C4-2B (cell line): ENCODE data around the gene HK1.

Experiments
- ZFX ChIP-seq: fragments of 450-650 bp; IDR thresholded peaks from 2 replicates; pipeline ENCODE4 v1.6.1; 2017
- TF ChIP-seq, protein P1 (sequence below): fragments of 450-650 bp; conservative IDR thresholded peaks from 2 replicates; pipeline ENCODE4 v1.5.1; 2017; ENCODE audit warnings: mild to moderate bottlenecking

GRCh38 chr10:69290993-69291392, 12.7 kb downstream of the HK1 start:
- TF ChIP-seq, protein P1, sequence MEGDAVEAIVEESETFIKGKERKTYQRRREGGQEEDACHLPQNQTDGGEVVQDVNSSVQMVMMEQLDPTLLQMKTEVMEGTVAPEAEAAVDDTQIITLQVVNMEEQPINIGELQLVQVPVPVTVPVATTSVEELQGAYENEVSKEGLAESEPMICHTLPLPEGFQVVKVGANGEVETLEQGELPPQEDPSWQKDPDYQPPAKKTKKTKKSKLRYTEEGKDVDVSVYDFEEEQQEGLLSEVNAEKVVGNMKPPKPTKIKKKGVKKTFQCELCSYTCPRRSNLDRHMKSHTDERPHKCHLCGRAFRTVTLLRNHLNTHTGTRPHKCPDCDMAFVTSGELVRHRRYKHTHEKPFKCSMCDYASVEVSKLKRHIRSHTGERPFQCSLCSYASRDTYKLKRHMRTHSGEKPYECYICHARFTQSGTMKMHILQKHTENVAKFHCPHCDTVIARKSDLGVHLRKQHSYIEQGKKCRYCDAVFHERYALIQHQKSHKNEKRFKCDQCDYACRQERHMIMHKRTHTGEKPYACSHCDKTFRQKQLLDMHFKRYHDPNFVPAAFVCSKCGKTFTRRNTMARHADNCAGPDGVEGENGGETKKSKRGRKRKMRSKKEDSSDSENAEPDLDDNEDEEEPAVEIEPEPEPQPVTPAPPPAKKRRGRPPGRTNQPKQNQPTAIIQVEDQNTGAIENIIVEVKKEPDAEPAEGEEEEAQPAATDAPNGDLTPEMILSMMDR: no peak
- no peak for TF ChIP-seq ZFX
